ENCODE data around the gene AHCY. TPM values are rescaled to one million over a fixed set of nuclear protein-coding genes. Genes with fewer than 3 reads are reported as not detected.

AHCY gene
- total RNA-seq, 1 experiment from 2014 or later, result 350 TPM

- intact Hi-C loops (cut with micrococcal nuclease), result no loop called here
- POLR2A ChIA-PET, result no interaction called here
- TF ChIP-seq EZH2 (IDR thresholded peaks at IDR 0.05), result no peak
- TF ChIP-seq EZH2phosphoT487 (IDR thresholded peaks at IDR 0.05; ENCODE audit: borderline replicate concordance), result no peak
- TF ChIP-seq POLR2AphosphoS5 (IDR thresholded peaks at IDR 0.05; ENCODE audit: low read depth, low read length), result no peak
- TF ChIP-seq ATF3 (IDR thresholded peaks at IDR 0.05), result no peak
- no peak for TF ChIP-seq SRF (IDR thresholded peaks at IDR 0.05; ENCODE audit: low read depth)
- TF ChIP-seq CBX3 (IDR thresholded peaks at IDR 0.05; ENCODE audit: low read depth), result no peak
- TF ChIP-seq EGR1 (IDR thresholded peaks at IDR 0.05; ENCODE audit: low read depth), result no peak
- no peak for TF ChIP-seq FOSL1 (IDR thresholded peaks at IDR 0.05; ENCODE audit: low read depth)
- TF ChIP-seq SP1 (IDR thresholded peaks at IDR 0.05; ENCODE audit: low read depth), result no peak
- no peak for TF ChIP-seq MAX (IDR thresholded peaks at IDR 0.05)
- TF ChIP-seq CEBPB (IDR thresholded peaks at IDR 0.05; ENCODE audit: low read depth), result no peak
- Histone ChIP-seq H4K20me1 (ENCODE audit: insufficient read depth) (no peaks in the 10 kb centered on the region), H3K9ac (ENCODE audit: low read length) (no peak overlapping the region), H3K36me3 (ENCODE audit: control insufficient read depth in 1 of 2, insufficient read depth in 2 of 2, low read length in 2 of 2) (no peaks in the 10 kb centered on the region), H3K4me2 (ENCODE audit: low read length) (no peak overlapping the region), H3K4me3 (replicated peaks in 1 of 2; ENCODE audit: low read depth in 1 of 2, low read length in 2 of 2) (no peak overlapping the region), H3K79me2 (ENCODE audit: insufficient read depth, low read length) (no peaks in the 10 kb centered on the region), H2AFZ (ENCODE audit: low read depth, low read length, poor library complexity, severe bottlenecking) (peak overlapping the region; percentile 53), H3K27ac (ENCODE audit: low read depth, low read length) (no peak overlapping the region), H3K9me3 (ENCODE audit: control insufficient read depth in 1 of 2, insufficient read depth in 1 of 2, low read depth in 1 of 2, low read length in 2 of 2) (no peaks in the 10 kb centered on the region), H3K4me1 (ENCODE audit: control insufficient read depth in 1 of 2, insufficient read depth in 2 of 2, low read length in 2 of 2) (peaks cover 0 to 18% of the 10 kb centered on the region in 2 experiments; a peak in 1 of 4 replicates), H3K9me2 (ENCODE audit: insufficient read depth) (no peaks in the 10 kb centered on the region), H3K27me3 (ENCODE audit: insufficient read depth, low read length) (no peaks in the 10 kb centered on the region)
- RAD21 ChIA-PET (ENCODE audit: low non-redundant PET in 1 of 2, low total read pairs in 2 of 2, uncharacterized antibody in 2 of 2, unreplicated experiment in 2 of 2), result no interaction called here
- CTCF ChIA-PET, result interaction anchor here (0.8 kb wide), 1 partner anchor 10 kb away, joined by 3 read pairs; no protein-coding TSS in a partner anchor
- ATAC-seq, result no peak
- BruUV-seq (replicated peaks), result no TSS peak
- no peak for DNase-seq (ENCODE audit: low read depth, low spot score)
Measured at GRCh38 chr20:34322267-34323105, 19.3 kb upstream of the AHCY start.

- H3K9ac ChIP-seq (ENCODE audit: low read length), result no peak overlapping the region
- H3K4me1 ChIP-seq (ENCODE audit: control insufficient read depth in 1 of 2, insufficient read depth in 2 of 2, low read length in 2 of 2), result peaks cover 9 to 31% of the 10 kb centered on the region in 2 experiments
- H4K20me1 ChIP-seq (ENCODE audit: insufficient read depth), result no peaks in the 10 kb centered on the region
- H3K4me3 ChIP-seq (replicated peaks in 1 of 2; ENCODE audit: low read depth in 1 of 2, low read length in 2 of 2), result no peak overlapping the region
- H3K36me3 ChIP-seq (ENCODE audit: control insufficient read depth in 1 of 2, insufficient read depth in 2 of 2, low read length in 2 of 2), result no peaks in the 10 kb centered on the region
- no peak overlapping the region for H3K27ac ChIP-seq (ENCODE audit: low read depth, low read length)
- no peaks in the 10 kb centered on the region for H3K9me3 ChIP-seq (ENCODE audit: control insufficient read depth in 1 of 2, insufficient read depth in 1 of 2, low read depth in 1 of 2, low read length in 2 of 2)
- no peaks in the 10 kb centered on the region for H3K27me3 ChIP-seq (ENCODE audit: insufficient read depth, low read length)
- ChIA-PET POLR2A (no interaction called here), CTCF (no interaction called here), RAD21 (ENCODE audit: low non-redundant PET in 1 of 2, low total read pairs in 2 of 2, uncharacterized antibody in 2 of 2, unreplicated experiment in 2 of 2) (no interaction called here)
- no peak for TF ChIP-seq SP1 (IDR thresholded peaks at IDR 0.05; ENCODE audit: low read depth)
- no peak for TF ChIP-seq CBX3 (IDR thresholded peaks at IDR 0.05; ENCODE audit: low read depth)
- no peaks in the 10 kb centered on the region for H3K79me2 ChIP-seq (ENCODE audit: insufficient read depth, low read length)
- H3K9me2 ChIP-seq (ENCODE audit: insufficient read depth), result no peaks in the 10 kb centered on the region
- no peak overlapping the region for H2AFZ ChIP-seq (ENCODE audit: low read depth, low read length, poor library complexity, severe bottlenecking)
- DNase-seq (ENCODE audit: low read depth, low spot score) (no peak), ATAC-seq (no peak)
- intact Hi-C loops (cut with micrococcal nuclease), result no loop called here
- no TSS peak for BruUV-seq (replicated peaks)
- H3K4me2 ChIP-seq (ENCODE audit: low read length), result no peak overlapping the region
Measured at GRCh38 chr20:34320861-34321260, 17.7 kb upstream of the AHCY start.

Measured in HCT116 (cell line).